ENCODE data around the gene TSHR. TPM values are rescaled to one million over a fixed set of nuclear protein-coding genes. Genes with fewer than 3 reads are reported as not detected.

TSHR gene
- total RNA-seq, 1 experiment from 2014 or later = not detected

GRCh38 chr14:81001447-81001846 is 46.0 kb downstream of the TSHR start:
- Histone ChIP-seq H4K91ac (ENCODE audit: insufficient read length, low read depth, low read length) (no peak overlapping the region), H3K4me1 (ENCODE audit: insufficient read depth, low read length) (no peaks in the 10 kb centered on the region), H3K14ac (ENCODE audit: insufficient read depth, low read length) (no peak overlapping the region), H3K79me2 (ENCODE audit: insufficient read depth, low read length) (no peaks in the 10 kb centered on the region), H3K9ac (ENCODE audit: extremely low read depth, insufficient read length, low read length) (no peak overlapping the region), H3T11ph (ENCODE audit: low read length) (no peak overlapping the region), H3K56ac (ENCODE audit: insufficient read length, low read depth, low read length) (no peak overlapping the region), H3K79me1 (ENCODE audit: insufficient read depth, low read depth, low read length, poor library complexity, severe bottlenecking) (no peaks in the 10 kb centered on the region), H3K4me2 (ENCODE audit: insufficient read depth, insufficient read length, low read length) (no peak overlapping the region), H3K4ac (ENCODE audit: low read depth, low read length) (no peak overlapping the region), H2AK5ac (ENCODE audit: insufficient read length, low read length) (no peak overlapping the region), H2BK15ac (ENCODE audit: low read depth, low read length) (no peak overlapping the region), H2AFZ (ENCODE audit: low read length) (no peak overlapping the region), H3K23me2 (ENCODE audit: insufficient read length, low read depth, low read length, poor library complexity, severe bottlenecking) (no peaks in the 10 kb centered on the region), H2BK12ac (ENCODE audit: insufficient read length, low read depth, low read length) (no peak overlapping the region), H2BK20ac (ENCODE audit: low read depth, low read length, poor library complexity, severe bottlenecking) (no peak overlapping the region), H3K9me3 (ENCODE audit: control insufficient read depth, low read depth, low read length) (no peaks in the 10 kb centered on the region), H4K5ac (ENCODE audit: insufficient read length, low read depth, low read length) (no peak overlapping the region), H3K27me3 (ENCODE audit: insufficient read depth, low read length) (no peaks in the 10 kb centered on the region), H2BK120ac (ENCODE audit: low read depth, low read length, poor library complexity, severe bottlenecking) (no peak overlapping the region), H3K27ac (ENCODE audit: insufficient read length, low read depth, low read length) (no peak overlapping the region), H3K18ac (ENCODE audit: insufficient read length, low read depth, low read length) (no peak overlapping the region), H4K8ac (replicated peaks; ENCODE audit: insufficient read length, low read depth, low read length) (no peak overlapping the region), H4K20me1 (ENCODE audit: control insufficient read depth, insufficient read depth, insufficient read length) (no peaks in the 10 kb centered on the region), H2BK5ac (ENCODE audit: insufficient read length, low read length) (no peak overlapping the region), H3K23ac (ENCODE audit: insufficient read length, low read depth, low read length) (no peak overlapping the region)
- Mint-ChIP-seq H3K27ac (no peak overlapping the region), H3K4me1 (no peaks in the 10 kb centered on the region), H3K9me3 (no peaks in the 10 kb centered on the region), H3K36me3 (ENCODE audit: insufficient read depth in 1 of 3, low read depth in 3 of 3) (no peaks in the 10 kb centered on the region), H3K27me3 (ENCODE audit: low read depth) (no peaks in the 10 kb centered on the region), H3K4me3 (no peak overlapping the region)
- no CpG with 5 or more reads among the region's 6 CpGs for WGBS (ENCODE audit: extremely low coverage, insufficient read length, low lambda C conversion rate)
- no peak for DNase-seq
- TF ChIP-seq CTCF (conservative IDR thresholded peaks at IDR 0.05) = no peak

All from H9 (cell line).